Adrenal gland (tissue), 5 donors: Measurements from ENCODE around the gene RHOU.

ENCODE experiments used
- CTCF ChIP-seq, 6 experiments: fragments of 450-650 bp in 4 of 6; fragments of 200-600 bp in 2 of 6; sonication (generic) in 1 of 6; IDR thresholded peaks; 1 replicate in 5 of 6; 2 replicates in 1 of 6; pipeline versions ENCODE4 v1.5.1 to v1.8.0; 2016 to 2021; ENCODE audit warnings: antibody characterized with exemption in 6 of 6, mild to moderate bottlenecking in 2 of 6, moderate library complexity in 1 of 6
- POLR2A ChIP-seq, 2 donors: fragments of 450-650 bp; IDR thresholded peaks; one replicate each; pipeline ENCODE4 v1.6.1; 2017; ENCODE audit warnings: antibody characterized with exemption in 2 of 2, mild to moderate bottlenecking in 2 of 2, moderate library complexity in 1 of 2
- donor health status: DM: no; HTN: no; CAD: no.

GRCh38 chr1:228763561-228763960 lies 28.3 kb downstream of the RHOU start:
- no peak for TF ChIP-seq CTCF (IDR thresholded peaks at IDR 0.05)
- TF ChIP-seq POLR2A (IDR thresholded peaks at IDR 0.05): no peak
